HG03066 (cell line): ENCODE measurements around the gene KLHL40.

Source experiments
- ATAC-seq: cut with Tn5 transposase; IDR thresholded peaks from one replicate; pipeline ENCODE4 v1.9.1; 2021; ENCODE audit warnings: low read depth; ENCODE audit not compliant: unreplicated experiment

The KLHL40 gene

DNA sequence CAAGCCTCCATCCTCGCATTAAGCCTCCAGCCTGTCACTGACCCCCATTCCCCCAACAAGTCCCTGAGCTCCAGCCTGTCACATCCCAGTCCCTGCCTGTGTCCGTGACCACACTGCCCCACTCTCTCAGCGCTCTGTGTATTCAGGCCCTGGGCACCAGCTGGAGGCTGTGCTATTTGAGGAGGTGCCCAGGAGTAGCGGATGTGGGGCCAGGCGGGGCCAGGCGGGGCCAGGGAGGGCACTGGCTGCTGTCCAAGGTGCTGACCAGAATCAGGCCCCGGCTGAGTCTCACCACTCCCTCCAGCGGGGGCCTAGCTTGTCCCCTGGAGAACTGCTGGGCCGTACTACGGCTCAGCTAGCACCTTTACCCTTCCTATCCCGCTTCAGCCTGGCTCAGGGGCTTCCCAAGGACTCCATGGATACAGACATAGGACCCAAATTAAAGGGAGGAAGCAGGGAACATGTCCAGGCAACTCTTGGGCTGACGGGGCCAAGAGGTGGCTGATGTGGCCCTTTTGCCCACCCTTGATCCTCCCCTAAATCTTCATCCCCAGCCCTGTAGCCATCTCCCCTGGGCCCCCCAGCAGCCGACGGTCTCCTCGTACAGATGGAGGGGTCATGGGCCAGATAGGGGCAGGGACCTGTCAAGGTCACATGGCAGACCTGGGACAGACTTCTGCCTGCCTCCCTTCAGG lies 16.2 kb downstream of the KLHL40 start:
- ATAC-seq = no peak

DNA sequence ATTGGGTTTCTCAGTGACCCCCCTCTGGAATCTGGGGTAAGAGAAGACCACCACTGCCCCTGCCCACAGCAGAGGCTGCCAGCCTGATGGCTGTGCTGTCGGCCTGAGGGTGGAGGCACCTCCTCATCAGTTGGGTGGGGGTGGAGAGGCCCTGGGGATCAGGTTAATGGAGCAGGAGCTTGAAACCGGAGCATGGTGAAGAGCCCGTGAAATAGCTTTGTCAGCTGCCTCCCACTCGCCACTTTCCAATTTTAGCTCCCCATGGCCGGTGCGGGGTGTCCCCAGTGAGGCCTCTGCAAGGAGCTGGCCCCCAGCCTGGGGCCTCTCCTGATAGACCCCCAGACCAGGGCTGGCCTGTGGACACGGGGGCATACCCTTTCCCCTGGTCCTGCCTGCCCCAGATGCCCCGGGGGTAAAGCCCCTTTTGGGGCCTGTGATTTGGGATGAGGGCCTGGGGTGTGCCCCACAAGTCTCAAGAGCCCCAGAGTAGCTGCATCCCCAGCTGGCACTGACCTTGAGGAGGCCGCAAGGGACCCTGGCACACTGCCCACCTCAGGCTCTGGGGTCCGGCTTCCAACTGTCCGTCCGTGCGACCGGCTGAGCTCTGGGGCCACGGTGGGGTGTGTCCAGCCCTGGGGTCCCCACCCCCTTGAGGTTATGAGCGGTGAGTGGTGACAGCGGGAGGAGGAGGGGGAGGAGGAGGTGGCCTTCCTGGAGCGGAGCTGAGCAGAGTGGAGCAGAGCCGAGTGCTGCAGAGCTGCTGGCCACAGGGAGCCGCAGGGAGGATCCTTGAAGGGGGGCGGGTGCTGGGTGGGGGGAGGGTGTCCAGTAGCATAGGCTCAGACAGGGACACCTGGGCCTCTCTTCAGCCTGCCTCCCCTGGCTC lies 17.0 kb downstream of the KLHL40 start, which contains the start of gene HHATL:
Gene HHATL (minus strand): TSS at position 733 of the 886 bp plus-strand sequence. CDS start 1,972 bp downstream, outside the sequence.
- ATAC-seq = no peak

DNA sequence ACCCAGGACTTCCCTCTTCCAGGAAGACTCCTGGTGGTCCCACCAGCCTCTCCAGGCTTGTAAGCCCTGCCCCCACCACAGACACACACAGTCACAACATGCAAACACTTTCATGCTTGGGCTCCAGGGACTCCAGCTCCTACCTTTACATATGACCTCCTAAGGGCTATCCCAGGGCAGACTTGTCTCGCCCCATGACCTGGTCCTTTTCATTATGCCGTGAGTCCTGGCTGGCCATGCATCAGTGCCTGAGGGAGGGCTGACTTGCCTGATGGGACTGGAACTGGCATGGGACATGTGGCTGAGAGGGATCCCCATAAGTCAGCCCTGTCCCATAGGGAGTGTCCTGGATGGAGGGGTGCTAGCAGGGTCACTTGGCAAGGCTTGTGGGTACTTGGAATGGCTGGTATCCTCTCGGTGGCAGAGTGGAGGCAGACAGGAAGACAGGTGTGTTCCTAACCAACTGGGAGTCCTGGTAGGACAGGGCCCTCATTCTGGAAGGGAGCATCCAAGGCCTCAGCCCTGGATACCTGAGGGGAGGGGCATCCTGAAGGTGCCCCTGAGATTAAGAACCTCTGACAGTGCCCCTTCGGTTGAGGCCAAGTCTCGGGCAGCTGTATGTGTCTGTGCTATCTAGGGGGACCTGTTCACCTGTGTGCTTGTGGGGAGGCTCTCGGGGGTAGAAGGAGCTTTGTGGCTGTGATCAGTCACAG lies 17.8 kb downstream of the KLHL40 start:
- no peak for ATAC-seq

- no peak for ATAC-seq
Observed at GRCh38 chr3:42703695-42704025, 18.3 kb downstream of the KLHL40 start.

- ATAC-seq = no peak
Observed at GRCh38 chr3:42704136-42704841, 19.0 kb downstream of the KLHL40 start.

- ATAC-seq = no peak
Observed at GRCh38 chr3:42705058-42705767, 19.9 kb downstream of the KLHL40 start.

DNA sequence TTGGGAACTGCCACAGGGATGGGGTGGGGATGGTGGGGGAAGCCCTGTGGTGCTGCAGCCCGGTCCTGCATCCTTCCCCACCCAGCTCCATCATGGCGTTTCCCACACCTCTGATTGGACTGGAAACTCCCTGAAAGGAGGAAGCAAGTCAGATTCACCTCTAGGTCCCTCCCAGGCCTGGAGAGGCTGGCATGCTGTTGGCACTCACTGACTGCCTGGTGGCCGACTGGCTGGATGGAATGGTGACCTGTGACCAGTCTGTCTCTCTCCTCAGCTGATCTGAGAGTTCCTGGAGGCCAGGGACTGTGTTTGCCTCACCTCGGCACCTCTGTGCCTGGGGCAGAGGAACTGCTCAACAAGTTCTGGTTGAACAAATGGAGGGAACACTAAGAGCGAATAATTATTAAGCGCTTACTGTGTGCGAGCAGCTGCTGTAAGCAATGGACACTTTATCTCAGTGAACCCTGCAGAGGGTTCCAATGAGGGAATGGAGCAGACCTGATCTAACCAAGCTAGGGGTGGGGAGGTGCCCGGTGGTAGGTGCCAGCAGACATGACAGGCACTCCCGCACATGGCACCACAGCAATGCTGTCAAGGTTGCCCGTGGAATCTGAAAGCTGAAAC lies 20.7 kb downstream of the KLHL40 start:
- ATAC-seq = no peak

GRCh38 chr3:42706721-42707619 lies 21.6 kb downstream of the KLHL40 start:
- ATAC-seq = no peak

DNA sequence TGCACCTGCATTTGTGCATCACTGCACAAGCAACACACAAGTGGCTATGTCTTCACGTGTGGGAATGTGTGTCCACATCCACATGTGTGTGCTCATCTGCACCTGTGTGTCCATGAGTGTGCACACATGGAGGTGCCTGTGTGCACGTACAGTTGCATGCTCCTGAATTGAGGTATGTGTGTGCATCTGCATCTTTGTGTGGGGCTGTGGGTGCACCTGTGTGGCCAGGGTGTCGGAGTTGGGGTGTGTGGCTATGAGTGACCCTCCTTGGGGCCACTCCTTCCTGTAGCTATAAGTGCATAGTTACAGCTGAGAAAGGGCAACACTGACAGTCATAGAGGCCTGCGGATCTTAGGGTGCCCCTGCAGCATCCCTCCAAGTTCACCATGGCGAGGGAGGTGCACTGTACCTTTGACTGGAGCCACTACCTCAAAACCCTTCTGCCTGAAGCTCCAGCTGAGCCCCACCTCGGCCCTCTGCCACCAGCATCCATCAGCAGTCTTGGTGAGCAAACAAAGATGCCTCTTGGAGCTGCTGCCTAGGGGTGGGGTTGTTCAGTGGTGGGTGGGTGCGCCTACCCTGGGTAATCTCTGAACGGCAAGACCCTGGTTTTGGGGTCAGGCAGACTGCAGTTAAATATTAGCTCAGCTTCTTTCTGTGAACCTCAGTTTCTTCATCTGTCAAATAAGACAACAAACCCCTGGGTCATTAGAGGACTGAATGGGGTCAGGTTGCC lies 22.5 kb downstream of the KLHL40 start:
- no peak for ATAC-seq

DNA sequence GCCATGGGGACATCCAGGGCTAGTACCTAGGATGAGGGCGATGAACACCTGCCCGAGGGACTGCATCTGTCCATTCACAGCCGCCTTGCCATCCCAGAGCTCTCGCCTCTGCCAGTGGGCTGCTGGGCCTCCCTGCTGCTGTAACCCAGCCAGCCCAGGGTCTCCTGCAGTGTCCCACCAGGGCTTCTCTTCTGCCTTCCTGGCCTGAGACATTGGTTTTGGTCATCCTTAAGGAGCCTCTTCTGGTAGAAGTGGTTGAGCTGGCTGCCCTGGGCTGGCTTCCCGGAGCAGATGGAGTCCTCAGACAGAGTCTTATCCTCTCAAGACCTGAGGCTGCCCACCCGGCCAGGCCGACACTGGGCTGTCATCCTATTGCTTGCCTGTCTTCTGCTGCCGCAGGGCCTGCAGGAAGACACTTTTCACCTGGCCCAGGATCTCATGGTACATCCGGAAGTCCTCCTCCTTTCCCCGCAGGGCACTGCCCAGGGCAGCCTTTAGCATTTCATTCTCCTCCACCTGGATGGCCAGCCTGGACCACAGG lies 23.3 kb downstream of the KLHL40 start:
- ATAC-seq = no peak

GRCh38 chr3:42709621-42710020 lies 24.3 kb downstream of the KLHL40 start:
- no peak for ATAC-seq

GRCh38 chr3:42710323-42711021 lies 25.1 kb downstream of the KLHL40 start:
- ATAC-seq = no peak

GRCh38 chr3:42711491-42712343 lies 26.4 kb downstream of the KLHL40 start:
- ATAC-seq = no peak

GRCh38 chr3:42712344-42712648 lies 27.0 kb downstream of the KLHL40 start:
- ATAC-seq = no peak

GRCh38 chr3:42712688-42713372 lies 27.5 kb downstream of the KLHL40 start:
- ATAC-seq = no peak

DNA sequence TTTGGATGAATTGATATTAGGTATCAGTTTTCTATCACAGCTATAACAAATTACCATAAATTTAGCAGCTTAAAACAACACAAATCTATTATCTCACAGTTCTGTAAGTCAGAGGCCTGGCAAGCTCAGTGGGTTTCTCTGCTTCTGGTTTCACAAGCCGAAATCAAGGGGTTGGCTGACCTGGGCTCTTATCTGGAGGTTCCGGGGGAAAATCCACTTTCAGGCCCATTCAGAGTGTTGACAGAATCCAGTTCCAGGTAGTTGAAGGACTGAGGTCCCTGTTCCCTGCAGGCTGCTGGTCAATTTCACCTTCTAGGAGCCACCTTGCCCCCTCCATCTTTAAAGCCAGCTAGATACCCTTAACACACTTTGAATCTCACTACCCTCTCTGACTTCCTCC lies 28.4 kb downstream of the KLHL40 start:
- ATAC-seq = no peak
